OCI-LY3 (cell line): ENCODE results near the gene U2AF1.
"Not testable (repeated sequence)": the region's sequence is repeated elsewhere in the genome, so short reads cannot be mapped to it uniquely, and the experiment has no call there.

ENCODE experiments used
- CTCF ChIP-seq: fragments of 200-600, 300-600 bp; sonication (generic); IDR thresholded peaks from 2 replicates; pipeline ENCODE4 v1.5.1; 2014; ENCODE audit warnings: antibody characterized with exemption, low read length, low read depth
- EZH2phosphoT487 ChIP-seq: fragments of 200-600 bp; shearing (Covaris generic); IDR thresholded peaks from 2 replicates; pipeline ENCODE4 v1.6.1; 2018; ENCODE audit warnings: antibody characterized with exemption, mixed run types, low read depth

DNA sequence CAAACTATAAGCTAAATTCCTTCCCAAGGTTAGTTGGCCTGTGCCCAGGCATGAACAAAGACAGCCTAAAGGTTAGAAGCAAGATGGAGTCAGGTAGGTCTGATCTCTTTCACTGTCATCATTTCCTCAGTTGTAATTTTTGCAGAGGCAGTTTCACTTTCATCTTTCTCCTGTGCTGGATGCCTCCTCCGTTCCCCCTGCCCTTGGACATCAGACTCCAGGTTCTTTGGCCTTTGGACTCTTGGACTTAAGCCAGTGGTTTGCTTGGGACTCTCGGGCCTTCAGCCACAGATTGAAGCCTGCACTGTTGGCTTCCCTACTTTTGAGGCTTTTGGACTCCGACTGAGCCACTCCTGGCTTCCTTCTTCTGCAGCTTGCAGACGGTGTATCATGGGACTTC lies 8.6 kb upstream of the U2AF1 start:
- not testable (repeated sequence) for TF ChIP-seq CTCF, EZH2phosphoT487
